IPS-20b (cell line): ENCODE measurements around the gene CD274.
"Not testable (repeated sequence)": the region's sequence is repeated elsewhere in the genome, so short reads cannot be mapped to it uniquely, and the experiment has no call there.

Source experiments
- H3K27ac ChIP-seq: one replicate; pipeline ENCODE4 v1.5.1; 2013; ENCODE audit warnings: low read length
- H3K27me3 ChIP-seq: 2 replicates; pipeline ENCODE4 v1.6.1; 2013; ENCODE audit warnings: mild to moderate bottlenecking, low read length, inconsistent platforms; ENCODE audit not compliant: insufficient read depth
- H3K36me3 ChIP-seq: 2 replicates; pipeline ENCODE4 v1.6.1; 2013; ENCODE audit warnings: low read depth, mild to moderate bottlenecking, inconsistent platforms, low read length, moderate library complexity; ENCODE audit not compliant: insufficient read depth
- H3K4me1 ChIP-seq: 2 replicates; pipeline ENCODE4 v1.6.1; 2013; ENCODE audit warnings: mild to moderate bottlenecking, control low read depth, inconsistent platforms, low read length, moderate library complexity; ENCODE audit not compliant: insufficient read depth
- H3K4me3 ChIP-seq: 2 replicates; pipeline ENCODE4 v1.5.1; 2013; ENCODE audit warnings: mild to moderate bottlenecking, low read length, inconsistent platforms
- H3K9ac ChIP-seq: 2 replicates; pipeline ENCODE4 v1.6.1; 2013; ENCODE audit warnings: low read depth, mild to moderate bottlenecking, inconsistent platforms, low read length, moderate library complexity
- H3K9me3 ChIP-seq: 2 replicates; pipeline ENCODE4 v1.6.1; 2013; ENCODE audit warnings: mild to moderate bottlenecking, low read depth, low read length, inconsistent platforms; ENCODE audit not compliant: insufficient read depth

CD274 gene

GRCh38 chr9:5475611-5476010, 25.3 kb downstream of the CD274 start:
- peaks cover 11% of the 10 kb centered on the region; the same call in 1 of the 2 replicates for H3K9me3 ChIP-seq
- not testable (repeated sequence) for H3K4me3 ChIP-seq, H3K9ac ChIP-seq, H3K4me1 ChIP-seq, H3K27ac ChIP-seq, H3K27me3 ChIP-seq, H3K36me3 ChIP-seq

- no peak overlapping the region for H3K9ac ChIP-seq
- no peaks in the 10 kb centered on the region for H3K36me3 ChIP-seq
- no peaks in the 10 kb centered on the region for H3K4me1 ChIP-seq
- H3K27me3 ChIP-seq, result no peaks in the 10 kb centered on the region
- H3K27ac ChIP-seq, result no peak overlapping the region
- H3K4me3 ChIP-seq, result no peak overlapping the region
- H3K9me3 ChIP-seq, result peaks cover 11% of the 10 kb centered on the region; the same call in 1 of the 2 replicates
Observed at GRCh38 chr9:5478206-5478605, 27.9 kb downstream of the CD274 start.

- Histone ChIP-seq H3K4me3 (no peak overlapping the region), H3K9ac (no peak overlapping the region), H3K4me1 (no peaks in the 10 kb centered on the region)
Observed at GRCh38 chr9:5479994-5480694, 29.8 kb downstream of the CD274 start.

GRCh38 chr9:5480919-5481318, 30.6 kb downstream of the CD274 start:
- Histone ChIP-seq H3K9me3 (peaks cover 11% of the 10 kb centered on the region; the same call in 1 of the 2 replicates), H3K9ac (no peak overlapping the region), H3K36me3 (no peaks in the 10 kb centered on the region), H3K27ac (no peak overlapping the region), H3K27me3 (no peaks in the 10 kb centered on the region), H3K4me3 (no peak overlapping the region), H3K4me1 (no peaks in the 10 kb centered on the region)

More at GRCh38 chr9:5479994-5480694, 29.8 kb downstream of the CD274 start:
- H3K27ac ChIP-seq, result no peak overlapping the region
- no peaks in the 10 kb centered on the region for H3K27me3 ChIP-seq
- H3K36me3 ChIP-seq, result no peaks in the 10 kb centered on the region
- H3K9me3 ChIP-seq, result peaks cover 11% of the 10 kb centered on the region; the same call in 1 of the 2 replicates

GRCh38 chr9:5481322-5482040, 31.1 kb downstream of the CD274 start:
- Histone ChIP-seq H3K36me3 (no peaks in the 10 kb centered on the region), H3K9ac (no peak overlapping the region), H3K9me3 (peaks cover 11% of the 10 kb centered on the region; the same call in 1 of the 2 replicates), H3K4me1 (no peaks in the 10 kb centered on the region), H3K27ac (no peak overlapping the region), H3K4me3 (no peak overlapping the region), H3K27me3 (no peaks in the 10 kb centered on the region)

GRCh38 chr9:5482194-5482593, 31.9 kb downstream of the CD274 start:
- peaks cover 10% of the 10 kb centered on the region; the same call in 1 of the 2 replicates for H3K9me3 ChIP-seq
- H3K4me3 ChIP-seq, result no peak overlapping the region
- no peak overlapping the region for H3K27ac ChIP-seq
- H3K36me3 ChIP-seq, result no peaks in the 10 kb centered on the region
- H3K4me1 ChIP-seq, result no peaks in the 10 kb centered on the region
- no peak overlapping the region for H3K9ac ChIP-seq
- H3K27me3 ChIP-seq, result no peaks in the 10 kb centered on the region

GRCh38 chr9:5483306-5483705, 33.0 kb downstream of the CD274 start:
- H3K4me3 ChIP-seq, result no peak overlapping the region
- H3K36me3 ChIP-seq, result no peaks in the 10 kb centered on the region
- no peaks in the 10 kb centered on the region for H3K27me3 ChIP-seq
- no peaks in the 10 kb centered on the region; the same call in 1 of the 2 replicates for H3K9me3 ChIP-seq
- H3K9ac ChIP-seq, result no peak overlapping the region
- no peaks in the 10 kb centered on the region for H3K4me1 ChIP-seq
- no peak overlapping the region for H3K27ac ChIP-seq

- H3K4me3 ChIP-seq, result no peak overlapping the region
- H3K27ac ChIP-seq, result no peak overlapping the region
- H3K36me3 ChIP-seq, result no peaks in the 10 kb centered on the region
- H3K27me3 ChIP-seq, result no peaks in the 10 kb centered on the region
- H3K9ac ChIP-seq, result no peak overlapping the region
- H3K4me1 ChIP-seq, result peaks cover 2% of the 10 kb centered on the region; the same call in 1 of the 2 replicates
- peaks cover 7% of the 10 kb centered on the region for H3K9me3 ChIP-seq
Observed at GRCh38 chr9:5485378-5486085, 35.2 kb downstream of the CD274 start.

- H3K27ac ChIP-seq, result no peak overlapping the region
- H3K9me3 ChIP-seq, result peaks cover 8% of the 10 kb centered on the region
- no peak overlapping the region for H3K9ac ChIP-seq
- H3K27me3 ChIP-seq, result no peaks in the 10 kb centered on the region
- H3K4me1 ChIP-seq, result peaks cover 2% of the 10 kb centered on the region; the same call in 1 of the 2 replicates
- H3K36me3 ChIP-seq, result no peaks in the 10 kb centered on the region
- H3K4me3 ChIP-seq, result no peak overlapping the region
Observed at GRCh38 chr9:5486988-5487387, 36.6 kb downstream of the CD274 start.

GRCh38 chr9:5488221-5489008, 38.1 kb downstream of the CD274 start:
- Histone ChIP-seq H3K4me1 (peaks cover 2% of the 10 kb centered on the region; the same call in 1 of the 2 replicates), H3K27me3 (no peaks in the 10 kb centered on the region), H3K4me3 (no peak overlapping the region), H3K27ac (no peak overlapping the region), H3K9ac (no peak overlapping the region), H3K9me3 (peaks cover 8% of the 10 kb centered on the region), H3K36me3 (no peaks in the 10 kb centered on the region)
